RPMI7951 (cell line): ENCODE data around the gene MAFF. TPM values are rescaled to one million over a fixed set of nuclear protein-coding genes. Genes with fewer than 3 reads are reported as not detected.
"Not testable (repeated sequence)": the region's sequence is repeated elsewhere in the genome, so short reads cannot be mapped to it uniquely, and the experiment has no call there.

Source experiments
- DNase-seq: peaks from one replicate; pipeline ENCODE4 v3.0.0-alpha.2; 2012; ENCODE audit warnings: low read depth
- total RNA-seq: library from RNA; depleted of rRNA; stranded (reverse); fragments of >200 nt; shearing (Covaris generic); gene quantifications from 2 replicates; pipeline ENCODE4 v1.2.3, GENCODE V29; 2014

Gene MAFF
- total RNA-seq, 1 experiment from 2014 or later = 6.4 TPM

DNA sequence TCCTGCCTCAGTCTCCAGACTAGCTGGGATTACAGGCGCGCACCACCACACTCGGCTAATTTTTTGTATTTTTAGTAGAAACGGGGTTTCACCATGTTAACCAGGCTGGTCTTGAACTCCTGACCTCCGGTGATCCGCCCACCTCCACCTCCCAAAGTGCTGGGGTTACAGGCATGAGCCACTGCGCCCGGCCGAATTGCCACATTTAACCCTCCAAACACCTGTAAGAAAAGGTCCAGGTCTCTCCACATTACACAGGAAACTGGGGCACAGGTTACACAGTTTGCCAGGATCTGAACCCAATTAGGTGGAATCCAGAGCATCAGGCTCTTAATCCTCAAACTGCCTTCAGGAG lies 24.2 kb upstream of the MAFF start:
- not testable (repeated sequence) for DNase-seq

- DNase-seq = peak; percentile 96
Observed at GRCh38 chr22:38177926-38178604, 23.7 kb upstream of the MAFF start.

- DNase-seq = not testable (repeated sequence)
Observed at GRCh38 chr22:38178605-38178937, 23.2 kb upstream of the MAFF start.

DNA sequence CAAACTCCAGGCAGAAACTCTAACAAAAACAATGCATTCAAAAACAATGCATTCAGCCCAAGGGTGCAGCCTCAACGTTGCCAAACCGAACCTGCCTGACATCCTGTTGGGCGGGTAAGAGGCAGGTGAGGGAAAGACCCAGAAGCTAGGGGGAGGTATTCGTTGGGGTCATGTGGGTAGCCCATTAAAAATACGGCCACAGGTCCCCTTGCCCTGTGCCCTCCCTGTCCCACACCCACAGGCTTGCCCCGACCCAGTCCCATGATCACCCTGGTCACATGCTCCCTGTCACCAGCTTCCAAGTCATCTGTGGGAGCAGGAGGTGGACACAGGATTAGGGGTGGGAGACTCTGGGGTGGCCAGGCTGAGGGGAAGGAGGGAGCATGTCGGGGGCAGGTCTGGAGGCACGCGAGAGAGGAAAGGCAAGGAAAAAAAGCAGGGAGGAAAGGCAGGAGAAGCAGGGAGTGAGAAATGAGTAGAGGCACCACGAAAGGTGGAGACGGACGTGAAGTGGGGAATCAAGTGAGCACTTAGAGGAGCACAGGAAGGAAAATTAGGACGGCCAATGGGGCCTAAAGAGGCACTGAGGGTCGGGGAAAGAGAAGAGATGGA lies 20.8 kb upstream of the MAFF start:
- DNase-seq = no peak

- DNase-seq = peak; percentile 96
Observed at GRCh38 chr22:38181453-38182200, 20.2 kb upstream of the MAFF start, which contains the start of gene PLA2G6. TSS of gene PLA2G6 (minus strand) at chr22:38181830. CDS start at chr22:38169426, 12,404 bp downstream.

- DNase-seq = no peak
Observed at GRCh38 chr22:38184788-38185187, 17.0 kb upstream of the MAFF start.

GRCh38 chr22:38186429-38186828 lies 15.4 kb upstream of the MAFF start:
- no peak for DNase-seq

- DNase-seq = no peak
Observed at GRCh38 chr22:38187413-38188212, 14.2 kb upstream of the MAFF start.

- no peak for DNase-seq
Observed at GRCh38 chr22:38189104-38189503, 12.7 kb upstream of the MAFF start.

GRCh38 chr22:38190581-38190980 lies 11.2 kb upstream of the MAFF start:
- DNase-seq = no peak

DNA sequence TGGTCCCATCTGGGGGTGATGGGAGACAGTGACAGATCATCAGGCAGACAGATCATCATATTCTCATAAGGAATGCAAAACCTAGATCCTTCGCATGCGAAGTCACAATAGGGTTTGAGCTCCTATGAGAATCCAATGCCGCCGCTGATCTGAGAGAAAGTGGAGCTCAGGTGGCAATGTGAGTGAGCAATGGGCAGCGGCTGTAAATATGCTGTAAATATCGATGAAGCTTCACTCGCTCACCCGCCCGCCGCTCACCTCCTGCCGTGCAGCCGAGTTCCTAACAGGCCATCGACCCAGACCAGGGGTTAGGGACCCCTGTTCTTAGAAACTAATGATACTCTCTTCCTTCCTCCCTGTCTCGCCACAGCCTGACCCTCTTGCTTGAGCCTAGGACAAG lies 10.7 kb upstream of the MAFF start:
- no peak for DNase-seq

- DNase-seq = no peak
Observed at GRCh38 chr22:38191731-38192474, 9.9 kb upstream of the MAFF start.

DNA sequence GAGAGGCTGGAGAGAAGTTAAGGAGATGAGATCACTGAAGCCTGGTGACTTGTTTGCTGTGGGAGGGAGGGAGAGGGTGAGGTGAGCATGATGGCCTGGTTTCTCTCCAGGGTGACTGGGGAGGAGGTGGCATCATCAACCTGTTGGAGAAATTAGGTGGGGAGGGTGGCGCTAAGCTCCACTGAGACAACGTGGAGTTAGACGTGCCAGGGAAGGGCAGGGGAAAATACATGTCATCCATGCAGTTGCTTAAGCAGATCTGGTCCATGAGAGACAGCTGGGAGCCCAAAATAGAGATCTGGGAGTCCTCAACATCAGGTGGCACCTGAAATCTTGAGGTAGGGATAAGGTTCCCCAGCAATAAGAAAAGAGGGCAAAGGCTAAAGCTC lies 9.3 kb upstream of the MAFF start:
- DNase-seq = no peak

DNA sequence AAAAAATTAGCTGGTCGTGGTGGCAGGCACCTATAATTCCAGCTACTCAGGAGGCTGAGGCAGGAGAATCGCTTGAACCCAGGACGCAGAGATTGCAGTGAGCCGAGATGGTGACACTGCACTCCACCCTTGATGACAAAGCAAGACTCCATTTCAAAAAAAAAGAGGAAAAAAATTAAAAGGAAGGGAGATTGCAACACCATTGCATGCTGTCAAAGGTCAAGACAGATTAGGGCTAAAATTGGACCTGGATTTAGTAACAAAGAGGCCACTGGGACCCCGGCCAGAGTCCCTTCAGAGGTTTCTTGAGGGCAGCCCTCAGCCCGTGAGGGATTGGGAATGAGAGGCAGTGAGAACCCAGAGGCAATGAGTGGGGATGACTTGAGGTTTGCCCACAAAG lies 8.2 kb upstream of the MAFF start:
- no peak for DNase-seq

- DNase-seq = no peak
Observed at GRCh38 chr22:38196791-38197419, 4.9 kb upstream of the MAFF start.

DNA sequence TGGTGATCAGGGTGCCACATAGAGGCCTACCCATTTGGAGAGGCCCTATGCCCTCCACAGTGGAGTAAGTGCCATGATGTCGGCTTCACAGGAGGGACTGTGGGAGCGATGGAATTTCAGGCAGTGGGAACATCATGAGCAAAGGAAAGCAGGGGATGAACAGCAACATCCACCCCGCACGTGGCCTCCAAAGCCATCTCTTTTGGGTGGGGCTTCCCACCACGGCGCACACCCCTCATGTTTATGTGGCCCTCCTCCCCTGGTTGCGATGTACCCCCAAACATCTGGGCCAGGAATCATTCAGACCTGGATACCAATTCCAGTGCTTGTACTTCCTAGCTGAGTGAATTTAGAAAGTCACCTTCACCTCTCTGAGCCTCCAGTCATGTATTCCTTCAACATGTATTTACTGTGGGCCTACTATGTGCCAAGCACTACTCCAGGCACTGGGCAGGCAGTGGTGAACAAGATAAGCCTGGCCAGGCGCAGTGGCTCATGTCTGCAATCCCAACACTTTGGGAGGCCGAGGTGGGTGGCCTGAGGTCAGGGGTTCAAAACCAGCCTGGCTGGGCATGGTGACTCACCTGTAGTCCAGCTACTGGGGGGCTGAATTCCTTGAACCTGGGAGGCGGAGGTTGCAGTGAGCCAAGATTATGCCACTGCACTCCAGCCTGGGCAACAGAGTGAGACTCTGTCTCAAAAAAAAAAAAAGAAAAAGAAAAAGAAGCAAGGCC lies 1.8 kb upstream of the MAFF start:
- no peak for DNase-seq

DNA sequence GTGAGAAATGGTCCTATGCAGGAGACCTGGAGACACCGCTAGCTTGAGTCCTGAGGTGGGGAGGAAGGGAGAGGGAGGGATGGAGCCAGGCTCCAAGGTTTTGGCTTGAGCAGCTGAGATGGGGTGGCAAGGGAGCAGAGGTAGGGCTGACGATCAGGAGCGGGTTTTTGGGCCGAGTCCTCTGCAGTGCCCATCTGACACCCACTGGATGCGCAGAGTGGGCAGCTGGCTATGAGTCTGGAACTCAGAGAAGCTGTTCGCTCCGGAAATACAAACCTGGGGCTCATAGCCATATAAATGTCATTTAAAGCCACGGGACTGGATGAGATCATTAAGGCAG lies 453 bp upstream of the MAFF start:
- no peak for DNase-seq

DNA sequence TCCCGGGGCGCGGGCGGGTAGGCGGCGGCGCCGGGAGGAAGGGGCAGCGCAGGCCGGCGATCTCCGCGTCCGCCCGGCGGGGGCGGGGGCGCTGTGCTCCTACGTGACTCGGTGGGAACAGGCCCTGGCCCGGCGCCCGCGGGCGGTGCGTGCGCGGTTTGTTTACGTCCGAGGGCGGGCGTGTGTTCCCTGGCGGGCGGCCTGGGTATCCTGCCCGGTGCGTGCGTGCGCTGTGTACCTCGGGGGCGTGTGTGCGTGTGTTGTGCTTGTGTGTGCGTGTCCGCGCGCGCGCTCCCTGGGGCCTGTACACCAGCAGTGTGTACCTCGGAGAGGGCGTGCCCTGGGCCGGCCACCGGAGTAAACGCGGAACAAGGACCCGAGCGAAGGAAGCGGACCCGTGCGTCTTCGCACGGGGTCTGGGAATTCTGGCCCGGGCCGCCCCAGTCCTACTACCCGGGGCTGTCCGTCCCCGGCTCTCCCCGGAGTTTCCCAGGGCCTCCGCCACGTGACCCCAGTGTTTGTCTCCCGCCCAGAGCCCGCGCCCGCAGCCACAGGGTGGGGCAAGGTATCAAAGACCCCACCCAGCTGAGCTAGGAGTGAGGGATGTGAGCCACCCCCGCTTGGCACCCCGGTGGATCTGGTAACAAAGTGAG lies 769 bp downstream of the MAFF start:
- DNase-seq = peak; percentile 74

DNA sequence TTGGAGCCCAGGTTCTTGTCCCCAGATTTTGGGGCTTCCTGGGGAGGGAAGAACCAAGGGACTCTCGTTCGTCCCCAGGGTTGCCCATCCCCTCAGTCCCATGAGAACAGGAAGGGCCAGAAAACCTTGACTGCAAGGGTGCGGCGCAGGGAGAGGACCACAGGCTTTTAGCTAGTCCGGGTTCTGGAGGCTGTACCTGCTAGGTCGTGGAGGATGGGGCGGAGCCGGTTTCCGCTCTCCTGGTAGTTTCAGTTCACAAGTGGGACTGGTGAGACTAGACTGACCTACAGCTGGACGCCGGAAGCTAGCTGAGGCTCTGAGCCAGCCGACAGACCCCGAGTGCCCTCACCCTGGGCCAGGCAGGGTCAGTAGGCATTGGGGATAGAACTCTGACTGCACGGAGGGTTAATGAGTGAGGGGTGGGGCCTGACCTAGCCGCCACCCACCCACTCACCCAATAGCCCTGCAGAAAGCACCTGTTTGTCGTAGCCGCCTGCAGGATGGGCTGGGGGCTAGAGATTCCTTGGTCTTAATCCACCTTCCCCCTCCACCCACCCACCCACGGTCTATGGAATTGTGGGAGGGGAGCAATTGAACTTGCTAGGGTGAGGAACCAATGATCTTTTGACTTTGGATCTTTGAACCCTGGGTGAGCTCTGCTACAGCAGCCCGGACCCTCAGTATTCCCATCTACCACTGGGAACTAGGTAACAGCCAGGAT lies 1.5 kb downstream of the MAFF start:
- DNase-seq = peak; percentile 35
